ENCODE measurements around the gene CYP1A2. TPM values are rescaled to one million over a fixed set of nuclear protein-coding genes. Genes with fewer than 3 reads are reported as not detected.

The CYP1A2 gene
- total and polyA plus RNA-seq, 2 of the 13 experiments (the other 11 are each of a cell fraction or from before 2014, with no cell fraction given) = 0.07 TPM; not detected in 1

- ChIA-PET POLR2A (interaction anchor here (3.7 kb wide), 1 partner anchor 8 kb away, joined by 13 read pairs; no protein-coding TSS in a partner anchor), CTCF (ENCODE audit: low intra/inter-chr PET ratio, low total read pairs) (no interaction called here)
- Histone ChIP-seq H3K9me3 (ENCODE audit: low read length) (no peaks in the 10 kb centered on the region), H3K4me2 (ENCODE audit: low read depth, low read length) (no peak overlapping the region), H2AFZ (ENCODE audit: low read length) (no peak overlapping the region), H3K4me1 (ENCODE audit: insufficient read depth, low read length) (peaks cover 22% of the 10 kb centered on the region), H3K27ac (ENCODE audit: extremely low read length, insufficient read depth, low read length) (no peak overlapping the region), H4K20me1 (ENCODE audit: insufficient read depth, low read length) (peaks cover 27% of the 10 kb centered on the region; the same call in 1 of the 2 replicates), H3K9ac (ENCODE audit: insufficient read depth, low read depth, low read length) (no peak overlapping the region), H3K36me3 (replicated peaks in 1 of 2; ENCODE audit: control insufficient read depth in 1 of 2, insufficient read depth in 2 of 2, low read length in 2 of 2) (peaks cover 10 to 16% of the 10 kb centered on the region in 2 experiments; a peak in 3 of 5 replicates), H3K4me3 (replicated peaks in 1 of 3; ENCODE audit: insufficient read depth in 1 of 3, low read depth in 2 of 3, low read length in 3 of 3) (no peak overlapping the region), H3K27me3 (ENCODE audit: control insufficient read depth in 1 of 2, insufficient read depth in 2 of 2, low read length in 2 of 2) (no peaks in the 10 kb centered on the region), H3K79me2 (ENCODE audit: insufficient read depth, low read length) (peaks cover 30% of the 10 kb centered on the region)
- no peak for FAIRE-seq
- intact Hi-C loops (cut with micrococcal nuclease; ENCODE audit: unreplicated experiment) = no loop called here
- WGBS (ENCODE audit: low lambda C conversion rate) = 97% methylated on average over 7 of the region's 7 CpGs
- in situ Hi-C loops (cut with HindIII; ENCODE audit: extremely low pct_ligation_motif_present, low pct_unique_long_range_greater_than_20kb) = no loop called here
- BruUV-seq (replicated peaks) = no TSS peak
- ATAC-seq = no peak
- DNase-seq (ENCODE audit: low spot score) = no peak
- TF ChIP-seq MBD4 (IDR thresholded peaks at IDR 0.05; ENCODE audit: borderline replicate concordance, low read length) = no peak
- no peak for TF ChIP-seq CTCF (CRISPR knock-in tag; IDR thresholded peaks at IDR 0.05)
- no peak for TF ChIP-seq NCOA2 (CRISPR knock-in tag; IDR thresholded peaks at IDR 0.05)
- TF ChIP-seq ZNF20 (CRISPR knock-in tag; IDR thresholded peaks at IDR 0.05) = no peak
- TF ChIP-seq AGO1 (IDR thresholded peaks at IDR 0.05; ENCODE audit: low read depth, low read length, poor library complexity, severe bottlenecking) = no peak
- TF ChIP-seq HMGXB3 (CRISPR knock-in tag; IDR thresholded peaks at IDR 0.05; ENCODE audit: borderline replicate concordance) = no peak
- no peak for TF ChIP-seq TOPORS (CRISPR knock-in tag; IDR thresholded peaks at IDR 0.05)
Observed at GRCh38 chr15:74791667-74792066, 43.0 kb downstream of the CYP1A2 start.
